ENCODE results near the gene ZDHHC22.

ZDHHC22 gene

DNA sequence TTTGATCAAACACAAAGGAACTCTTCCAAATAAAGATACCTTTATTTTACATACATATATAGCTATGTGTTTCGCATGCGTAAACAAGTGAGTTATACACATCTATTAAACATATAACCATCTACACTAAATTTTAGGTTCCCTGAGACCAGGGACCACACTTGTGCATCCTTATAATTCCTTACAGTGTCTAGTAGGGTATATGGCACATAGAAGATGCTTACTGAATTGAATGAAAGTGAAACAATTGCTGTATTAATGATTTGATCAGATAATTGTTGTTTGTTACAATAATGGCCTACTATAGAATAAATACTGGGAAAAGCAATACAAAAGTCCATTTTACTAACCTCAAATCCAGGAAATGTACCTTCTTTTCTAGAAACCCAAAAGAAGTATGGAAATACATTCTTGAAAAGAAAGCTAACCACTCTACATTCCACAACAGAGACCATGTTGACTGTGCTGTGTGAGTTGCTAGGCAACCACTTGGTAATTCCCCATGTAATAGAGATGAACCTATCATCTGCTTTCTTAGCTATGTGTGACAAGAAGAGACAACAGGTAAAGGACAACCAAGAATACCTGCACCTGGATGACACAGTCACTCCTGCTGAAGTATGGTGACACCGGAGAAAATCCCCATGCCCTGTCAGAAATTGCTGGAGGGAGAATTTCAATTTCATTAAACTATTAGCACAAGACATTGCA is 55.4 kb downstream of the ZDHHC22 start:
- H3K27ac Mint-ChIP-seq = no peak overlapping the region
- peaks cover 4% of the 10 kb centered on the region for H3K9me3 Mint-ChIP-seq
- H3K4me3 Mint-ChIP-seq = no peak overlapping the region
- H3K36me3 Mint-ChIP-seq = no peaks in the 10 kb centered on the region
- CTCF ChIA-PET = interaction anchor here (0.6 to 42.9 kb wide), 10 partner anchors 7 to 1866 kb away, joined by 3 to 1049 read pairs (median 4); no protein-coding TSS in a partner anchor
- peaks cover 32% of the 10 kb centered on the region for H3K27me3 Mint-ChIP-seq
- H3K4me1 Mint-ChIP-seq = peaks cover 13% of the 10 kb centered on the region
- no peak for DNase-seq

DNA sequence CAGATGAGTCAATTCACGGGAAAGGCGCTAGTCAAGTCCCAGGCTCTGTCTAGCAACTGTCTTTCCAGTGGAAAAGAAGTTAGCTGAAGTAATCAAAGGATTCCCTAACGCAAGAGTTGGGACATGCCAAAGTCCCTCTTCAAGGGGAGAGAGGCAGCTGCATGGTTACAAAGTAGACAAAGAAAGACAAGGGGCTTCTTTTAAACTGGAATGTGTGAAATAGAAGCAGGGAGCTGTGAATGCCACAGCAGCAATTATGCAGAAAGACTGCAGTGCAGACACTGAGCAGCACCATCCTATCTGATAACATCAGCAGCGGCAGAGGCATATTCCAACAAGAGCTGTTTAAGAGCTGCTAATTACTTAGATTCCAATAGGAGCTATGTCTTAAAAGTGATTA is 56.1 kb downstream of the ZDHHC22 start:
- DNase-seq = no peak
- no peak overlapping the region for H3K4me3 Mint-ChIP-seq
- peaks cover 13% of the 10 kb centered on the region for H3K4me1 Mint-ChIP-seq
- CTCF ChIA-PET = interaction anchor here (0.6 to 42.9 kb wide), 11 partner anchors 8 to 1866 kb away, joined by 3 to 1049 read pairs (median 4); no protein-coding TSS in a partner anchor
- no peaks in the 10 kb centered on the region for H3K36me3 Mint-ChIP-seq
- H3K27ac Mint-ChIP-seq = no peak overlapping the region
- H3K9me3 Mint-ChIP-seq = no peaks in the 10 kb centered on the region
- H3K27me3 Mint-ChIP-seq = peaks cover 31% of the 10 kb centered on the region

DNA sequence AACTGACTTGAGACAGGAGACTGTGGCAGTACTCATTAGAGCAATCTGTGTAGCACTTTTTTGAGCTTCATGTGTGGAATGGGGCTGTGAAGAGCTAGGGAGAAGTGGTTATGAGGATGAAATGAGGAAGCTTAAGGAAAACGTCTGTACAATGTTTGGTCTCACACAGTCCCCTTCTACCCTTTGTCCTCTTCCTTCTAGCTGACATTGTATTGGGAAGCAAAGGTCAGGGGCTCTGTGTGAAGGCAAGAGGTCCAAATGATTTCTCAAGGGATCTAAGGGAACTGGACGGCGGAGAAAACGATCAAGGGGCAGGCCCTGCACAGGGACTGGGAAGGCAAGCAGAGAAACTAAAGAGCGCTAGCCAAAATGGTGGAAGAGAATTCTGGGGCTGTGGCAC is 56.6 kb downstream of the ZDHHC22 start:
- H3K9me3 Mint-ChIP-seq = peaks cover 2% of the 10 kb centered on the region
- H3K36me3 Mint-ChIP-seq = no peaks in the 10 kb centered on the region
- peaks cover 13% of the 10 kb centered on the region for H3K4me1 Mint-ChIP-seq
- peaks cover 26% of the 10 kb centered on the region for H3K27me3 Mint-ChIP-seq
- H3K4me3 Mint-ChIP-seq = no peak overlapping the region
- DNase-seq = no peak
- H3K27ac Mint-ChIP-seq = no peak overlapping the region
- CTCF ChIA-PET = interaction anchor here (0.7 to 42.9 kb wide), 6 partner anchors 8 to 216 kb away, joined by 3 to 1049 read pairs (median 6); no protein-coding TSS in a partner anchor

DNA sequence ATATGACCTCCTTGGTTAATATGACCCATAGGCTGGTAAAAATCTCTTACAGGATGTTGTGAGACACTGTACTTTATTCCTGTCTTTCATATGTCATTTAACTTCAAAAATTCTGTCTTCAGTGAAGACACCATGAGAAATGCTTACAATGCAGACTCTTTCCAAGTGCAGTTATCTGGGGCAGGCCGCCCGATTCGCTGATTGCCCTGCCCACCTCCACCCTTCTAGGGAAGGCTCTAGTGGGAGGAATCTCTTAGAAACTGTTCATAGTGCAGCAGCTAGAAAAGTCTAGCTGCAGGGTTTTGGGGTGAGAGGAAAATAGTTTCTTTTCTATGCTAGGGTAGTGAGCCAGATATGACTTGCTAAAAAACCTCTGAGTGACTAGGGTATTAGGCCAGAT is 58.5 kb downstream of the ZDHHC22 start:
- H3K4me1 Mint-ChIP-seq = peaks cover 9% of the 10 kb centered on the region
- CTCF ChIA-PET = interaction anchor here (1.0 to 42.9 kb wide), 3 partner anchors 9 to 214 kb away, joined by 3 to 1049 read pairs (median 5); no protein-coding TSS in a partner anchor
- H3K27me3 Mint-ChIP-seq = peaks cover 19% of the 10 kb centered on the region
- no peak overlapping the region for H3K27ac Mint-ChIP-seq
- H3K9me3 Mint-ChIP-seq = peaks cover 5% of the 10 kb centered on the region
- no peak overlapping the region for H3K4me3 Mint-ChIP-seq
- no peak for DNase-seq
- H3K36me3 Mint-ChIP-seq = no peaks in the 10 kb centered on the region

DNA sequence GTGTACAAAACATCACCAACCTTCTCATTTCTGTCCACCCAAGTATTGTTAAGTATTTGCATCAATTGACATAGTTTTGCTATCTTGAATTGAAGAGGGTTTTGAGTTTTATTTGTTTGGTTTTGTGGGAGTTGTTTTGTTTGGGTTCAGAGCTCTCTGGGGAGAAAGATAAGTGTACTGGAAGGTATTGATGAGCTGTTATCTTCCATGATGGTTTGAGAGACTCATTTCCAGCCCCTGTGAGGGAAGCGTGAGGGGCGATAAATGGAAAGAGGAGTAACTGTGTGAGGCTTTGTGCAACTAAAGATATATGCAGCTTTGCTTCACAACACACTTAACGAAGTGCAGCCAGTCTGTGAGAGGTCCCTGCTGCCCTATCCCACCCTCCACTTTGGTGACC is 59.2 kb downstream of the ZDHHC22 start:
- CTCF ChIA-PET = interaction anchor here (1.0 to 42.9 kb wide), 5 partner anchors 9 to 214 kb away, joined by 3 to 1049 read pairs (median 5); no protein-coding TSS in a partner anchor
- DNase-seq = no peak
- Mint-ChIP-seq H3K27me3 (peaks cover 19% of the 10 kb centered on the region), H3K4me3 (no peak overlapping the region), H3K4me1 (peaks cover 5% of the 10 kb centered on the region), H3K36me3 (no peaks in the 10 kb centered on the region), H3K9me3 (peaks cover 5% of the 10 kb centered on the region), H3K27ac (no peak overlapping the region)
